Stimulated activated CD4-positive, alpha-beta T cell treated with anti-CD3 and anti-CD28 coated beads, Interleukin-2, amount 100 ng/mL, for 48 hours (primary cell): Measurements from ENCODE around the gene PFKFB3.
"Not testable (repeated sequence)": the region's sequence is repeated elsewhere in the genome, so short reads cannot be mapped to it uniquely, and the experiment has no call there.

Source experiments
- DNase-seq, 2 donors: peaks; one replicate each; pipeline ENCODE4 v3.0.0-alpha.2; 2020

PFKFB3 gene

DNA sequence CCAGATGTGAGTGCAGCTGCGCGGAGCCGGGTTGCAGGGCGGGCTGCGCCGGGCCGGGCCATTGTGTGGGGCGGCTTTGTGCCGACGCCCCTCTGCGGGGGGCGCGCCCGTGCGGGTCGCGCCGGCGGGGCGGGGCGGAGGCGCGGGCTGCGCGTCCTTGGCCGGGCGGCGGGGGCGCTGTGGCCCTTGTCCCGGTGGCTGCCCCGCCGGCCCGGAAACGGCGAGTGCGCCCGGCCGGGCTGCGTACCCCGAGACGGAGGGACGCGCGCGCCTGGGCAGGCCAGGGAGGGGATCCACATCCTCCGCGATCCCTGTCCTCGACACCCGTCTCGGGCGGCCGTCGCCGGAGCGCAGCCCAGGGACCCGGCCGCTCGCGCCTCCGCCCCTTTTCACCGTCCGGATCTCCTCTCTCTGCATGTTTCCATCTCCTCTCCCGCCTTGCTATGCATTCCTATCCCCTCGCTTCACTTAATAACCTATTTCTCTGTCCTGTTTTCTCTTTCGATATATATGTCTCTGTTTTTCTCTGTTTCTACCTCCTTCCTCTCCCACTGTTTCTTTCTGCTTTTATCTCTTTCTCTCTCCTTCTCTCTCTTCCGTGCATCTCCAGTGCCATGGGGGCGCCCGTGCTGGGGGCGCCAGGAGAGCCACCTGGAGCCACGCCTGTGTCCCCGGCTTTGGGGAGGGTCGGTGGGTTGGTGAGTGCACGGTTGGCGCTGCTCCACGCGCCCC lies 765 bp downstream of the PFKFB3 start:
- peak; percentile 37 to 51 for DNase-seq

DNA sequence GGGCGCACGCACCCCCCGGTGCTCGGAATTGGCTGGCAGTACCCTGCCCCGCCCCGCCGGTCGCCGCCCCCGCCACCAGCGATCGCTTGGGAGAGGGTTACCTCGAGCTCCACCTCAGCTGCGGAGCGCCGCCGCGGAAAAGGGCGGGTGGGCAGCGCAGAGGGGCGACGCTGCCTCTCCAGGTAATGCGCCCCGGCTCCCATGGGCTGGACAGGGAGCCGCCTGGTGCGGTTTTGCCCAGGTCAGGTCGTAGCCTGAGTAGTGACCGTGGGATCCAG lies 1.3 kb downstream of the PFKFB3 start:
- DNase-seq = peak; percentile 45 to 51

DNA sequence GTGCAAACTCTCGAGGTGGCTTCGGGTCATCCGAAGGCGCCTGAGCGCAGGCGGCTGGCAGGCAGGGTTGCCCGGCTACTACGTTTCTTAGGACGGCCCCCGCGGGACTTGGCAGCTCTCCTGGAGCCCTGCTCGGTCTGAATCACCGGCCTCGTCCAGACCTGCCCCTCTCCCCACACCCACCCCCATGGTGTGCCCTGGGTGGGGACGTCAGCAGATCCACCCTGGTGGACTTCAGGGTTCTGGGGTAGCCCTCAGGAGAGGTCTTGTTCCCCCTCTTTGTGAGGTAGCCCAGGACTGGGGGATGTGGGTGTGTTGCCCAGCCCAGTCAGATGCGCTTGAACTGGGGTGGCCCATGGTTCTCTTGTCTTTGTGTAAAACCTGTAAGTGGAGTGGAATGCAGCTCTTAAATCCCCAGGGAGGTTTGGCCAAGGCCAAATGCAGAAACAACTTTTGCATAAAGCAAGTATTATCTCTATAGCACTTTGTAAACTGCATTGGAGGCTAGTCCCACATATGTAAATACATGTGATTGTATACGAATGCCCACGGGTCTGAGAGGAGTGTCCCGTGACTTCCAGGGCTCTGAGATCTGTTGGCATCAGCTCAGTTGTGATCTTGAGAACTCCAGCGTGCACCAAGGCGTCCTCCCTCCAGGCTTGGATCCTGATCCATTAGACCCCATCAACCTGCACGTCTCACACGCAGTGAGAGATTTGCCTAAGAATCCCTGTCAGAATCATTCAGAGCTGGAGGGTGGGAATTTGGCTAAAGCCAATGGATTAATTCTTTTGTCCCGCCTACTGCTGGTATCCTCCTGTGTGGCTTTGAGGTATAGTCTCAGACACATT lies 1.8 kb downstream of the PFKFB3 start:
- DNase-seq = no peak

- not testable (repeated sequence) for DNase-seq
Measured at GRCh38 chr10:6206486-6206885, 3.8 kb downstream of the PFKFB3 start.

- no peak for DNase-seq
Measured at GRCh38 chr10:6207658-6208057, 4.9 kb downstream of the PFKFB3 start.

- DNase-seq = no peak
Measured at GRCh38 chr10:6208799-6209235, 6.1 kb downstream of the PFKFB3 start.

DNA sequence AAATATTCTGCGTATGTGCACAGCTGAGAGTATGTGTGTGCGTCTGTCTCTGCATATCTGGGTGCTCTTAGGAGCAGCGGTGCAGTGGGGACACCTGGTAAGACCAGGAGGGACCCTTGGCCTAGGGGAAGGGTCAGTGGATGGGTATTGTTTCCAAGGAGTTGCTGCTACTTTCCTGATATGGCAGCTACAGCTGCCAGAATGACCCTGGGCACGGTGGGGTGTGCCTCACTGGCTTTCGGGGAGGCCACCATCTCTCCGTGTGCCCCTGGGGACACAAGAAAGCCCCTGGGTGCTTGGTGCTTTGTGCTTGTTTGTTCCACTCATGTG lies 8.6 kb downstream of the PFKFB3 start:
- DNase-seq = no peak

- no peak for DNase-seq
Measured at GRCh38 chr10:6211671-6212635, 9.2 kb downstream of the PFKFB3 start.

DNA sequence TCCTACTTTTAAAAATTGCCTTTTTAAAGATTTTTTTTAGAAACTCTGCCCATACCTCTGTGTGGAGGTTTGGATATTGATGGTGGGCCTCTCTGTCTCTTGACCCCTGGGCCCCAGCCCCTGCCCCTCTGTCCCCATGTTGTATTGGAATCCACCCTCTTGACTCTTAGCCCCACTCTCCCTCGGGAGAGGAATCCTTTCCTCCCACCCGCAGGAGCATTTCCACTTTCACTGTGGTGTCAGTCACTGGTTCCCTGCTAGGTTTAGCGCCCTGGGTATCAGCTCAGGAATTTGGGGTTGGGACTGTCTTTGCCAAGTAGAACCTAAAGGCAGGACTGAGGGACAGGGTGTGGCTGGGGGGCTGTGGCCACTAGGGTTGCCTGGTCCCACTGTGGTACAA lies 10.1 kb downstream of the PFKFB3 start:
- DNase-seq = no peak

GRCh38 chr10:6213257-6213905 lies 10.6 kb downstream of the PFKFB3 start:
- DNase-seq = no peak

DNA sequence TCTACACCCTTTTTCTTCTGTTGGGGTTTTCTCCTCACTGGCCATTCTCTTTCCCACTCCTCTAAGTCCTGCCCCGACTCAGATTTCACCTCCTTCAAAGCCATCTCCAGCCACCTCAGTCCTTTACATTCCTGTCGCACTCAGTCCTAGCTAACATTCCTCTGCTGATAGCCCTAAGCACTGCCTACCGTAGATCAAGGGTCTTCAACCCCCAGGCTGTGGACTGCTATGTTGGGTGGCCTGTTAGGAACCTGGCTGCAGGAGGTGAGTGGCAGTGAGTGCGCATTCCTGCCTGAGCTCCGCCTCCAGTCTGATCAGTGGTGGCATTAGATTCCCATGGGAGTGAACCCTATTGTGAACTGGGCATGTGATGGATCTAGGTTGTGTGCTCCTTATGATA lies 11.2 kb downstream of the PFKFB3 start:
- no peak for DNase-seq

DNA sequence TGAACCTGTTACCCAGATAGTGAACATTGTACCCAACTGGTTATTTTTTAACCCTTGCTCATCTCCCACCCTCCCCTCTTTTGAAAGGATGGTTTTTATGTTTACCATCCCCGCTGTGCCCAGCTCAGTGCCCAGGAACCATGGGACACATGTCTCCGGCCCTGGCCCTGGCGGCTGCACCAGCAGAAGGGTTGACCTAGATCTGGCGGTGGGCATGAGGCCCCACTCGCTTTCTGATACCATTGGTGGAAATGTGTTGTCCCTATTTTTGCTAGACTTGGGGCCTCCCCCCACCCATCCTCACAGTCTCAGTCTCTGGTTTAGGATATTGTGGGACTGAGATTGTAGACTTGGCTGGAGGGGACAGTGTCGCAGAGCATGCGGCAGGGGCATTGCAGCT lies 11.9 kb downstream of the PFKFB3 start:
- DNase-seq = no peak

GRCh38 chr10:6215241-6215640 lies 12.5 kb downstream of the PFKFB3 start:
- no peak for DNase-seq

- no peak for DNase-seq
Measured at GRCh38 chr10:6215683-6216484, 13.2 kb downstream of the PFKFB3 start.

- DNase-seq = no peak
Measured at GRCh38 chr10:6216916-6217315, 14.2 kb downstream of the PFKFB3 start.

GRCh38 chr10:6217611-6218010 lies 14.9 kb downstream of the PFKFB3 start:
- DNase-seq = no peak

DNA sequence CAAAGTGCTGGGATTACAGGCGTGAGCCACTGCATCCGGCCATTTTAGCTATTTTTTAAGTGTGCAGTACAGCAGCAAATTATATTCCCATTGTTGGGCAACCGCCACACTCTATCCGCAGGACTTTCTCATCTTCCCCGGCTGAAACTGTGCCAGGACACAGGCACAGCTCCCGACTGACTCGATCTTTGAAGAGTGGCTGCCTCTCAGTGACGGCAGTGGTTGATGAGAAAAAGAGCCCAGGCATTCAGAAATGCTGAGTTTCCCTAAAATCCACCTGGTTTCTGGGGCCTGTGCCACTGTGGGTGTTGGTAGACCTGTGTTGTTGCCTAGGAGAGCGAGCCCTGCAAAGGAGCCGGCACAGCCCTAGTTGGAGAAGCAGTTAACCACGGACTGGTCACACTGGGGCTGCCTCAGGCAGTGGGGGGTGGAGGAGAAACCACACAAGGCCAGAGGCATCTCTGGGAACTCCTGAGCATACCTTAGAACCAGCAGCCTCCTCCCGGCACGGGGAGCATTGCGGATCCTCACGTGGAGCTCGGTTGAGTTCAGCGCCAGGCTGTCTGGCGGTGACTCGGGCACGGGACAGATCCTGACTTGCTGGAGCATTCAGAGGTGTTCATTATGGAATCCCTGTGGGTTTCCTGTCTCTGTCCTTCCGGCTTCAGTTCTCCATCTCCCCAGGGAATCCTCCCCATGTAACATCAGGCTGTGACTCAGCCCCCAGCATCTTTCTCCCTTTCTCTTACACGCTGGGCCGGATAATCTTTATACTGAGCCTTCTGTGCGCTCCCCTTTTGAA lies 16.2 kb downstream of the PFKFB3 start:
- no peak for DNase-seq

GRCh38 chr10:6219494-6219836 lies 16.7 kb downstream of the PFKFB3 start:
- DNase-seq = no peak

- no peak for DNase-seq
Measured at GRCh38 chr10:6220418-6221191, 17.9 kb downstream of the PFKFB3 start.

GRCh38 chr10:6221192-6221940 lies 18.6 kb downstream of the PFKFB3 start:
- DNase-seq = no peak
